GM12878 (cell line): Measurements from ENCODE around the gene NAA10. TPM values are rescaled to one million over a fixed set of nuclear protein-coding genes. Genes with fewer than 3 reads are reported as not detected.

Experiments used
- ATAC-seq: fragments of 200-7000 bp; cut with Tn5 transposase; 3 replicates; pipeline ENCODE4 v1.9.1; 2020; ENCODE audit warnings: mild to moderate bottlenecking, moderate library complexity
- BruUV-seq: library from RNA; stranded (reverse); fragments of 400-500 nt; replicated peaks from 2 replicates; lab custom pipeline; 2021; lab: Mats Ljungman, UMichigan
- CTCF ChIA-PET: fragments of 300-600 bp; sonication (Branson Sonifier 250); formaldehyde crosslinking; extraction: SDS; loops from one replicate; lab custom pipeline; 2021; ENCODE audit warnings: inconsistent platforms; lab: Yijun Ruan, JAX
- POLR2A ChIA-PET: fragments of 350-600 bp; formaldehyde crosslinking; extraction: SDS; loops from one replicate; lab custom pipeline; 2021; ENCODE audit warnings: inconsistent platforms; lab: Charles Lee
- RAD21 ChIA-PET: fragments of 300-600 bp; sonication (Branson Sonifier 250); formaldehyde crosslinking; loops from one replicate; lab custom pipeline; 2023; ENCODE audit warnings: antibody characterized with exemption; ENCODE audit not compliant: unreplicated experiment; lab: Charles Lee
- SMC1A ChIA-PET: fragments of 300-600 bp; sonication (Branson Sonifier 250); formaldehyde crosslinking; loops from one replicate; lab custom pipeline; 2023; ENCODE audit not compliant: unreplicated experiment, uncharacterized antibody; lab: Charles Lee
- DNase-seq: peaks from one replicate; pipeline ENCODE4 v3.0.0-alpha.2; 2011; ENCODE audit warnings: low read depth, low spot score
- FAIRE-seq: peaks from 3 replicates; lab custom pipeline; 2011; peaks lifted over from hg19 to GRCh38; lab: Jason Lieb, UNC
- H2AFZ ChIP-seq: 2 replicates; pipeline ENCODE4 v1.6.0; 2011; ENCODE audit warnings: low read depth, low read length, control low read depth; ENCODE audit not compliant: control insufficient read depth
- H3K27ac ChIP-seq: 2 replicates; pipeline ENCODE4 v1.5.1; 2011; ENCODE audit warnings: control low read depth; ENCODE audit not compliant: control insufficient read depth, insufficient read depth
- H3K27me3 ChIP-seq, 2 experiments: replicated peaks in 1 of 2; 2 replicates each; pipeline versions ENCODE4 v1.6.0 to v1.6.1; 2011; ENCODE audit warnings: low read length in 1 of 2; ENCODE audit not compliant: control insufficient read depth in 2 of 2, insufficient read depth in 2 of 2
- H3K36me3 ChIP-seq, 2 experiments: 2 replicates each; pipeline ENCODE4 v1.5.1; 2011; ENCODE audit warnings: low read length in 1 of 2; ENCODE audit not compliant: control insufficient read depth in 2 of 2, insufficient read depth in 2 of 2
- H3K4me1 ChIP-seq: 2 replicates; pipeline ENCODE4 v1.6.1; 2011; ENCODE audit warnings: mild to moderate bottlenecking, low read length, moderate library complexity, mixed read lengths; ENCODE audit not compliant: control insufficient read depth, insufficient read depth
- H3K4me2 ChIP-seq: 2 replicates; pipeline ENCODE4 v1.6.0; 2011; ENCODE audit warnings: control low read depth; ENCODE audit not compliant: control insufficient read depth, insufficient read depth
- H3K4me3 ChIP-seq: fragments of 200-600 bp; sonication (generic); 2 replicates; pipeline ENCODE4 v1.5.1; 2016
- H3K79me2 ChIP-seq: 2 replicates; pipeline ENCODE4 v1.6.0; 2011; ENCODE audit warnings: low read length; ENCODE audit not compliant: control insufficient read depth, insufficient read depth
- H3K9ac ChIP-seq: 2 replicates; pipeline ENCODE4 v1.8.0; 2011; ENCODE audit warnings: low read length, control low read depth, mixed read lengths; ENCODE audit not compliant: control insufficient read depth, insufficient read depth
- H3K9me3 ChIP-seq: replicated peaks from 3 replicates; pipeline ENCODE4 v1.5.1; 2011; ENCODE audit warnings: mild to moderate bottlenecking, low read length; ENCODE audit not compliant: control insufficient read depth, insufficient read depth
- H4K20me1 ChIP-seq: 2 replicates; pipeline ENCODE4 v1.6.0; 2011; ENCODE audit not compliant: control insufficient read depth, insufficient read depth
- EED ChIP-seq: sonication (generic); IDR thresholded peaks from 2 replicates; pipeline ENCODE4 v1.6.1; 2016; ENCODE audit warnings: antibody characterized with exemption, low read depth
- NR2F1 ChIP-seq: fragments of 450-650 bp; conservative IDR thresholded peaks from 2 replicates; pipeline ENCODE4 v1.6.1; 2017; ENCODE audit warnings: mild to moderate bottlenecking
- POLR2A ChIP-seq: IDR thresholded peaks from 2 replicates; pipeline ENCODE4 v1.6.1; 2011; ENCODE audit warnings: low read depth, mild to moderate bottlenecking, low read length
- RUNX3 ChIP-seq: IDR thresholded peaks from 2 replicates; pipeline ENCODE4 v1.6.1; 2012; ENCODE audit warnings: low read length, inconsistent platforms
- SIX5 ChIP-seq: IDR thresholded peaks from 2 replicates; pipeline ENCODE4 v1.6.1; 2011; ENCODE audit warnings: mild to moderate bottlenecking, low read depth, low read length, moderate library complexity; ENCODE audit not compliant: severe bottlenecking
- YY1 ChIP-seq: IDR thresholded peaks from 2 replicates; pipeline ENCODE4 v1.6.1; 2011; ENCODE audit warnings: low read depth, mild to moderate bottlenecking, low read length
- ZNF207 ChIP-seq: fragments of 450-650 bp; IDR thresholded peaks from 2 replicates; pipeline ENCODE4 v1.6.1; 2014; ENCODE audit warnings: antibody characterized with exemption, mild to moderate bottlenecking, borderline replicate concordance
- WGBS: methylation state at CpG from one replicate; pipeline ENCODE4 v1.1.6; 2016; ENCODE audit warnings: low lambda C conversion rate; ENCODE audit not compliant: insufficient replicate concordance, insufficient coverage; ENCODE audit errors: missing lambda C conversion rate; 5-methylcytosine and 5-hydroxymethylcytosine counted together
- in situ Hi-C: fragments of 300-500 bp; cut with MboI; formaldehyde crosslinking; loops from 9 replicates; pipeline ENCODE4 v1.14.3; 2018; ENCODE audit warnings: mixed read lengths
- intact Hi-C: fragments of 100-400 bp; cut with micrococcal nuclease; formaldehyde crosslinking; loops from one replicate; pipeline ENCODE4 v1.14.2; 2022; ENCODE audit not compliant: unreplicated experiment
- polyA plus RNA-seq, 11 experiments: library from polyadenylated mRNA; depleted of rRNA in 4 of 11; unstranded in 6 of 11; stranded (reverse) in 5 of 11; fragments of >200 nt; fragmentation: Nextera tagmentation in 4 of 11; fragmentation: Illumina TruSeq in 1 of 11; extraction: Ambion mirVana in 4 of 11; extraction: Trizol in 1 of 11; gene quantifications; 1 replicate in 1 of 11; 2 replicates in 10 of 11; pipeline versions ENCODE4 v1.2.1 to v1.2.3, GENCODE V29; 2011 to 2016; ENCODE audit warnings: inconsistent platforms in 2 of 11, missing spikeins in 2 of 11, low read depth in 1 of 11
- total RNA-seq, 4 experiments: library from RNA; depleted of rRNA in 3 of 4; stranded (reverse); fragments of >200 nt in 3 of 4; fragmentation: Illumina TruSeq in 1 of 4; extraction: Trizol in 1 of 4; gene quantifications; 2 replicates each; pipeline versions ENCODE4 v1.2.1 to v1.2.3, GENCODE V29; 2013 to 2021
- TF ChIP-seq, protein P1 (sequence below): fragments of 450-650 bp; IDR thresholded peaks from 2 replicates; pipeline ENCODE4 v1.6.1; 2017; ENCODE audit warnings: mild to moderate bottlenecking
- TF ChIP-seq, protein P2 (sequence below): fragments of 450-650 bp; formaldehyde crosslinking; IDR thresholded peaks from 2 replicates; pipeline ENCODE4 v1.5.0; 2022; ENCODE audit warnings: mild to moderate bottlenecking, missing genetic modification characterization
- TF ChIP-seq, protein P3 (sequence below): fragments of 450-650 bp; IDR thresholded peaks from 2 replicates; pipeline ENCODE4 v1.6.1; 2016; ENCODE audit warnings: mild to moderate bottlenecking
- TF ChIP-seq, protein P4 (sequence below): IDR thresholded peaks from 2 replicates; pipeline ENCODE4 v1.6.1; 2012; ENCODE audit warnings: low read depth, low read length, improper control_type of control experiment

NAA10 gene
- total and polyA plus RNA-seq, 10 of the 15 experiments (the other 5 are each of a cell fraction or from before 2014, with no cell fraction given): 7.9 to 212 (median 98.9) TPM

DNA sequence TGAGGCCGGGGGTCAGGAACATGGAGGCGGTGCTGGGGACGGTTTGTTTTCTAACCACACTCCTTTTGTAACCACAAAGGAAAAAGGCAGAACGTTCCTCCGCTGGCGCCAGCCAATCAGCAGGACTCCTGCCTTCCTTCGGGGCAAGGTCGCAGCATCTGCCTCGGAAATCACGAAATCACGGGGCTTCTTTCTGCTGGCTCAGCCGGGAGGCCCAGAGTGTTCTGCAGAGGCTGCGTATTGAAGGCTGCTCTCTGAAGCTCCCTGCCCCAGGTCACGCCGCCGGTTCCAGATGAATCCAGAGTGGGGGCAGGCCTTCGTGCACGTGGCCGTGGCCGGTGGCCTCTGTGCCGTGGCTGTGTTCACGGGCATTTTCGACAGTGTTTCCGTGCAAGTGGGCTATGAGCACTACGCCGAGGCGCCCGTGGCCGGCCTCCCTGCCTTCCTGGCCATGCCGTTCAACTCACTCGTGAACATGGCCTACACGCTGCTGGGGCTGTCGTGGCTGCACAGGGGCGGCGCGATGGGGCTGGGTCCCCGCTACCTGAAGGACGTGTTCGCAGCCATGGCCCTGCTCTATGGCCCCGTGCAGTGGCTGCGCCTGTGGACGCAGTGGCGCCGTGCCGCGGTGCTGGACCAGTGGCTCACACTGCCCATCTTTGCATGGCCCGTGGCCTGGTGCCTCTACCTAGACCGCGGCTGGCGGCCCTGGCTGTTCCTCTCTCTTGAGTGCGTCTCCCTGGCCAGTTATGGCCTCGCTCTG lies 47.1 kb upstream of the NAA10 start:
- H4K20me1 ChIP-seq: no peaks in the 10 kb centered on the region
- no TSS peak for BruUV-seq
- no peak overlapping the region; the same call in 1 of the 2 replicates for H3K9ac ChIP-seq
- no peak for TF ChIP-seq SIX5
- TF ChIP-seq RUNX3: peak; percentile 79
- TF ChIP-seq, protein P1, sequence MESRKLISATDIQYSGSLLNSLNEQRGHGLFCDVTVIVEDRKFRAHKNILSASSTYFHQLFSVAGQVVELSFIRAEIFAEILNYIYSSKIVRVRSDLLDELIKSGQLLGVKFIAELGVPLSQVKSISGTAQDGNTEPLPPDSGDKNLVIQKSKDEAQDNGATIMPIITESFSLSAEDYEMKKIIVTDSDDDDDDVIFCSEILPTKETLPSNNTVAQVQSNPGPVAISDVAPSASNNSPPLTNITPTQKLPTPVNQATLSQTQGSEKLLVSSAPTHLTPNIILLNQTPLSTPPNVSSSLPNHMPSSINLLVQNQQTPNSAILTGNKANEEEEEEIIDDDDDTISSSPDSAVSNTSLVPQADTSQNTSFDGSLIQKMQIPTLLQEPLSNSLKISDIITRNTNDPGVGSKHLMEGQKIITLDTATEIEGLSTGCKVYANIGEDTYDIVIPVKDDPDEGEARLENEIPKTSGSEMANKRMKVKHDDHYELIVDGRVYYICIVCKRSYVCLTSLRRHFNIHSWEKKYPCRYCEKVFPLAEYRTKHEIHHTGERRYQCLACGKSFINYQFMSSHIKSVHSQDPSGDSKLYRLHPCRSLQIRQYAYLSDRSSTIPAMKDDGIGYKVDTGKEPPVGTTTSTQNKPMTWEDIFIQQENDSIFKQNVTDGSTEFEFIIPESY: 0 out of 2 replicates have a peak, but pooled peaks have one; percentile 14
- peak; percentile 29; the same call in 1 of the 2 replicates for TF ChIP-seq POLR2A
- peak; percentile 38; the same call in 1 of the 2 replicates for TF ChIP-seq YY1
- peak; percentile 45; the same call in 1 of the 2 replicates for TF ChIP-seq EED
- TF ChIP-seq, protein P2, sequence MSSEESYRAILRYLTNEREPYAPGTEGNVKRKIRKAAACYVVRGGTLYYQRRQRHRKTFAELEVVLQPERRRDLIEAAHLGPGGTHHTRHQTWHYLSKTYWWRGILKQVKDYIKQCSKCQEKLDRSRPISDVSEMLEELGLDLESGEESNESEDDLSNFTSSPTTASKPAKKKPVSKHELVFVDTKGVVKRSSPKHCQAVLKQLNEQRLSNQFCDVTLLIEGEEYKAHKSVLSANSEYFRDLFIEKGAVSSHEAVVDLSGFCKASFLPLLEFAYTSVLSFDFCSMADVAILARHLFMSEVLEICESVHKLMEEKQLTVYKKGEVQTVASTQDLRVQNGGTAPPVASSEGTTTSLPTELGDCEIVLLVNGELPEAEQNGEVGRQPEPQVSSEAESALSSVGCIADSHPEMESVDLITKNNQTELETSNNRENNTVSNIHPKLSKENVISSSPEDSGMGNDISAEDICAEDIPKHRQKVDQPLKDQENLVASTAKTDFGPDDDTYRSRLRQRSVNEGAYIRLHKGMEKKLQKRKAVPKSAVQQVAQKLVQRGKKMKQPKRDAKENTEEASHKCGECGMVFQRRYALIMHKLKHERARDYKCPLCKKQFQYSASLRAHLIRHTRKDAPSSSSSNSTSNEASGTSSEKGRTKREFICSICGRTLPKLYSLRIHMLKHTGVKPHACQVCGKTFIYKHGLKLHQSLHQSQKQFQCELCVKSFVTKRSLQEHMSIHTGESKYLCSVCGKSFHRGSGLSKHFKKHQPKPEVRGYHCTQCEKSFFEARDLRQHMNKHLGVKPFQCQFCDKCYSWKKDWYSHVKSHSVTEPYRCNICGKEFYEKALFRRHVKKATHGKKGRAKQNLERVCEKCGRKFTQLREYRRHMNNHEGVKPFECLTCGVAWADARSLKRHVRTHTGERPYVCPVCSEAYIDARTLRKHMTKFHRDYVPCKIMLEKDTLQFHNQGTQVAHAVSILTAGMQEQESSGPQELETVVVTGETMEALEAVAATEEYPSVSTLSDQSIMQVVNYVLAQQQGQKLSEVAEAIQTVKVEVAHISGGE: no peak
- TF ChIP-seq, protein P3, sequence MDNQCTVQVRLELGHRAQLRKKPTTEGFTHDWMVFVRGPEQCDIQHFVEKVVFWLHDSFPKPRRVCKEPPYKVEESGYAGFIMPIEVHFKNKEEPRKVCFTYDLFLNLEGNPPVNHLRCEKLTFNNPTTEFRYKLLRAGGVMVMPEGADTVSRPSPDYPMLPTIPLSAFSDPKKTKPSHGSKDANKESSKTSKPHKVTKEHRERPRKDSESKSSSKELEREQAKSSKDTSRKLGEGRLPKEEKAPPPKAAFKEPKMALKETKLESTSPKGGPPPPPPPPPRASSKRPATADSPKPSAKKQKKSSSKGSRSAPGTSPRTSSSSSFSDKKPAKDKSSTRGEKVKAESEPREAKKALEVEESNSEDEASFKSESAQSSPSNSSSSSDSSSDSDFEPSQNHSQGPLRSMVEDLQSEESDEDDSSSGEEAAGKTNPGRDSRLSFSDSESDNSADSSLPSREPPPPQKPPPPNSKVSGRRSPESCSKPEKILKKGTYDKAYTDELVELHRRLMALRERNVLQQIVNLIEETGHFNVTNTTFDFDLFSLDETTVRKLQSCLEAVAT: peak; percentile 65; the same call in 1 of the 2 replicates
- no peak for TF ChIP-seq ZNF207
- TF ChIP-seq NR2F1: 0 out of 2 replicates have a peak, but pooled peaks have one; percentile 4
- TF ChIP-seq, protein P4, sequence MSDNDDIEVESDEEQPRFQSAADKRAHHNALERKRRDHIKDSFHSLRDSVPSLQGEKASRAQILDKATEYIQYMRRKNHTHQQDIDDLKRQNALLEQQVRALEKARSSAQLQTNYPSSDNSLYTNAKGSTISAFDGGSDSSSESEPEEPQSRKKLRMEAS: 0 out of 2 replicates have a peak, but pooled peaks have one; percentile 25
- FAIRE-seq (no peak), DNase-seq (no peak), ATAC-seq (no peak)
- ChIA-PET POLR2A (interaction anchor here (1.0 to 3.2 kb wide), 8 partner anchors 9 to 55 kb away, joined by 3 to 17 read pairs (median 4); partner anchors contain the start of genes HCFC1 and TMEM187), SMC1A (interaction anchor here (0.7 to 3.2 kb wide), 10 partner anchors 9 to 59 kb away, joined by 3 to 27 read pairs (median 5); partner anchors contain the start of genes HCFC1 and TMEM187), RAD21 (interaction anchor here (0.6 to 2.3 kb wide), 8 partner anchors 11 to 57 kb away, joined by 3 to 14 read pairs (median 4); partner anchors contain the start of genes IRAK1 and NAA10), CTCF (interaction anchor here (0.9 to 2.3 kb wide), 7 partner anchors 9 to 35 kb away, joined by 3 to 8 read pairs (median 5); partner anchors contain the start of gene TMEM187)
- H3K4me3 ChIP-seq: no peak overlapping the region
- intact Hi-C loops: no loop called here
- peaks cover 39% of the 10 kb centered on the region for H3K4me1 ChIP-seq
- 70% methylated on average over 52 of the region's 52 CpGs for WGBS
- no peaks in the 10 kb centered on the region; the same call in 1 of the 2 replicates for H3K79me2 ChIP-seq
- peak overlapping the region; percentile 5; the same call in 1 of the 2 replicates for H2AFZ ChIP-seq
- peak overlapping the region; percentile 60 for H3K27ac ChIP-seq
- in situ Hi-C loops: loop anchor here (10.0 kb wide), 1 partner anchor 57 kb away; the partner anchor contains the start of gene ARHGAP4
- no peaks in the 10 kb centered on the region for H3K36me3 ChIP-seq
- H3K9me3 ChIP-seq: no peaks in the 10 kb centered on the region; the same call in 1 of the 3 replicates
- H3K27me3 ChIP-seq: no peaks in the 10 kb centered on the region
- peak overlapping the region; percentile 63 for H3K4me2 ChIP-seq
